Activated B cell treated with CpG ODN at 0.5 μM for 24 hours (primary cell): ENCODE results near the gene HRH2. TPM values are rescaled to one million over a fixed set of nuclear protein-coding genes. Genes with fewer than 3 reads are reported as not detected.
"Not testable (repeated sequence)": the region's sequence is repeated elsewhere in the genome, so short reads cannot be mapped to it uniquely, and the experiment has no call there.

Experiments
- ATAC-seq: fragments of 200-7000 bp; cut with Tn5 transposase; one replicate; pipeline ENCODE4 v1.10.0; 2021; ENCODE audit warnings: low read depth, mild to moderate bottlenecking, moderate library complexity
- CTCF ChIA-PET: fragments of 350-600 bp; sonication (Branson Sonifier 250); formaldehyde crosslinking; loops from one replicate; lab custom pipeline; 2021; ENCODE audit warnings: antibody characterized with exemption; lab: Charles Lee
- POLR2A ChIA-PET: fragments of 350-600 bp; sonication (Branson Sonifier 250); formaldehyde crosslinking; loops from one replicate; lab custom pipeline; 2021; ENCODE audit warnings: antibody characterized with exemption; lab: Charles Lee
- DNase-seq: peaks from one replicate; pipeline ENCODE4 v3.0.0; 2022
- H3K27ac Mint-ChIP-seq: one replicate; pipeline ENCODE4 v1.8.0; 2020; ENCODE audit warnings: mixed read lengths
- H3K27me3 Mint-ChIP-seq: one replicate; pipeline ENCODE4 v1.8.0; 2021; ENCODE audit warnings: mixed read lengths
- H3K36me3 Mint-ChIP-seq: one replicate; pipeline ENCODE4 v1.8.0; 2021; ENCODE audit warnings: low read depth, mixed read lengths
- H3K4me1 Mint-ChIP-seq: one replicate; pipeline ENCODE4 v1.8.0; 2021; ENCODE audit warnings: mixed read lengths
- H3K4me3 Mint-ChIP-seq: one replicate; pipeline ENCODE4 v1.8.0; 2020; ENCODE audit warnings: mild to moderate bottlenecking, mixed read lengths
- H3K9me3 Mint-ChIP-seq: one replicate; pipeline ENCODE4 v1.8.0; 2020; ENCODE audit warnings: mixed read lengths
- CTCF ChIP-seq: fragments of 200-600 bp; IDR thresholded peaks from one replicate; pipeline ENCODE4 v1.8.0; 2022; ENCODE audit warnings: antibody characterized with exemption, mild to moderate bottlenecking
- intact Hi-C: fragments of 100-400 bp; cut with micrococcal nuclease; formaldehyde crosslinking; loops from one replicate; pipeline ENCODE4 v1.15.1; 2024
- total RNA-seq: library from RNA; stranded (reverse); gene quantifications from 2 replicates; pipeline ENCODE4 v1.2.3, GENCODE V29; 2022

HRH2 gene
- total RNA-seq, 1 donor from 2014 or later = not detected

- no peaks in the 10 kb centered on the region for H3K4me1 Mint-ChIP-seq
- no peak for ATAC-seq
- no peaks in the 10 kb centered on the region for H3K36me3 Mint-ChIP-seq
- intact Hi-C loops = no loop called here
- no peak for TF ChIP-seq CTCF
- H3K9me3 Mint-ChIP-seq = peaks cover 9% of the 10 kb centered on the region
- H3K27me3 Mint-ChIP-seq = peaks cover 17% of the 10 kb centered on the region
- DNase-seq = no peak
- CTCF ChIA-PET = no interaction called here
- no peak overlapping the region for H3K27ac Mint-ChIP-seq
- no peak overlapping the region for H3K4me3 Mint-ChIP-seq
- POLR2A ChIA-PET = no interaction called here
Observed at GRCh38 chr5:175715627-175716522, 58.0 kb downstream of the HRH2 start.

GRCh38 chr5:175717837-175718236 is 60.0 kb downstream of the HRH2 start:
- Mint-ChIP-seq H3K4me3 (no peak overlapping the region), H3K36me3 (no peaks in the 10 kb centered on the region), H3K27ac (no peak overlapping the region), H3K9me3 (peaks cover 9% of the 10 kb centered on the region), H3K4me1 (no peaks in the 10 kb centered on the region), H3K27me3 (peaks cover 8% of the 10 kb centered on the region)
- ATAC-seq (no peak), DNase-seq (no peak)
- intact Hi-C loops = no loop called here
- TF ChIP-seq CTCF = no peak
- ChIA-PET CTCF (interaction anchor here (1.8 to 1.9 kb wide), 2 partner anchors 10 to 12 kb away, joined by 4 read pairs; no protein-coding TSS in a partner anchor), POLR2A (no interaction called here)

- ATAC-seq = no peak
- Mint-ChIP-seq H3K9me3 (peaks cover 9% of the 10 kb centered on the region), H3K4me3 (no peak overlapping the region), H3K27ac (no peak overlapping the region), H3K4me1 (no peaks in the 10 kb centered on the region), H3K27me3 (peaks cover 8% of the 10 kb centered on the region), H3K36me3 (no peaks in the 10 kb centered on the region)
- no peak for DNase-seq
- intact Hi-C loops = no loop called here
- TF ChIP-seq CTCF = no peak
- ChIA-PET POLR2A (no interaction called here), CTCF (interaction anchor here (1.3 to 1.9 kb wide), 3 partner anchors 9 to 11 kb away, joined by 3 to 4 read pairs (median 4); no protein-coding TSS in a partner anchor)
Observed at GRCh38 chr5:175718401-175719108, 60.7 kb downstream of the HRH2 start.

- H3K4me3 Mint-ChIP-seq, ATAC-seq, H3K36me3 Mint-ChIP-seq, H3K27me3 Mint-ChIP-seq, DNase-seq, intact Hi-C loops, POLR2A ChIA-PET, H3K4me1 Mint-ChIP-seq, H3K9me3 Mint-ChIP-seq, H3K27ac Mint-ChIP-seq: not testable (repeated sequence)
- CTCF ChIA-PET = interaction anchor here (0.5 to 1.9 kb wide), 3 partner anchors 8 to 761 kb away, joined by 3 to 4 read pairs (median 3); no protein-coding TSS in a partner anchor
Observed at GRCh38 chr5:175719109-175719432, 61.2 kb downstream of the HRH2 start.

GRCh38 chr5:175724314-175725275 is 66.7 kb downstream of the HRH2 start:
- ChIA-PET CTCF (no interaction called here), POLR2A (no interaction called here)
- Mint-ChIP-seq H3K9me3 (no peaks in the 10 kb centered on the region), H3K27ac (no peak overlapping the region), H3K4me3 (no peak overlapping the region), H3K27me3 (peaks cover 20% of the 10 kb centered on the region), H3K36me3 (no peaks in the 10 kb centered on the region), H3K4me1 (peaks cover 1% of the 10 kb centered on the region)
- DNase-seq (no peak), ATAC-seq (no peak)
- intact Hi-C loops = loop anchor here (5.0 kb wide), 2 partner anchors 178 to 853 kb away; no protein-coding TSS in a partner anchor
- TF ChIP-seq CTCF = no peak
